GM12872 (cell line): Measurements from ENCODE around the gene ANTXRL.

ENCODE experiments used
- CTCF ChIP-seq: IDR thresholded peaks from 3 replicates; pipeline ENCODE4 v1.5.1; 2011; ENCODE audit warnings: low read depth, mild to moderate bottlenecking, low read length, moderate library complexity; ENCODE audit not compliant: insufficient read depth

Gene ANTXRL

GRCh38 chr10:46299536-46300369 lies 13.0 kb downstream of the ANTXRL start:
- TF ChIP-seq CTCF: no peak

- TF ChIP-seq CTCF: no peak
These were observed 14.4 kb downstream of the ANTXRL start for GRCh38 chr10:46301056-46301645.

GRCh38 chr10:46301721-46302479 lies 15.1 kb downstream of the ANTXRL start:
- TF ChIP-seq CTCF: no peak

DNA sequence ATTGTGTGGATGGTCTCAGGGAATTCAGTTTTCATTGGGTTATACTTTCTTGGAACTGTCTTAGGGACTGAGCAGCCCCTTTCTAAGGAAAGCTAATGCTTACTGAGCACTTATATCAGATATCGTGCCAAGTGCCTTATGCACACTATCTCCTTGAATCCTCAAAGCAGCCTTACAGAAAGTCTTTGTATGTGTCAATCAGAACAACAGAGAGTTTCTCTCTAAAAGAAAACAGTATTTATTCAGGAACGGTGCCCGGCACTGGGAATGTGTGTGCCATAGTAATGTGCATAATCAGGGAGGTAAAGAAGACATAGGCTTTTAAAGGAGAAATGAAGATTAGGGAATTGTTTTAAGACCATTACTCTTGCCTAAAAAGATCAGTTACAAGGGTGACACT lies 17.3 kb downstream of the ANTXRL start:
- TF ChIP-seq CTCF: no peak

DNA sequence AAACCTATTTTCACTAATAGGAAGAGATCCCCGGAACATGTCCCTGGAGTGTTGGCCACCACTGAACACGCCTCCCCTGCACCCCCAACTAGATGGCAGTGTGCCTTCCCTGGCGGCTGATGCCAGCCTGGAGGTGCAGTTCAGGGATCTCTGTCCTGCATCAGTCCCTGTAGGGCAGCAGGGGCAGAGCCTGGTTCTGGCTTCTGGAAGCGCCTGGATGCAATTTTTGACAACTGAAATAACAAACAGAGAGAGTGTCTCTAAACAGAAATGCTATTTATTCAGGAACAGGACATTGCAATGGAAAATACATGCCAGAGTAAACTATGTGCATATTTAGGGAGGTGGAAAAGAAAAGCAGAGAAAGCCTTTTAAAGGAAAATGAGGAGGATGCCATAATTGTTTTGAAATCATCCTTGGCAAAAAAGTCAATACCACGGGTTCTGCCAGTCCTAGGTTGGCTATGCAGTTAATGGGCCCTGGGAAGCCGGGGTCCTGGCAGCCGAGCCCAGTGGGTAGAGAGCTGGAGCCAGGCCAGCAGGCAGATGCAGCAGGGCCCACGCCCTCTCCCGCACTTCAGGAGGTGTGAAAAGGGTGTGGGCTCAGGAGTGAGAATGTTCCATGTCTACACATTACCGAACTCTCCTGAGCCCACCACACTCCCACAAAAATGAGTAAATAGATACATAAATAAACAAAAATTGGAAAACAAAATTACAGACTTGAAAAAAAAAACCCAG lies 18.5 kb downstream of the ANTXRL start:
- no peak for TF ChIP-seq CTCF

- TF ChIP-seq CTCF: no peak
These were observed 19.2 kb downstream of the ANTXRL start for GRCh38 chr10:46305986-46306385.
